ENCODE results near the gene FADS1. TPM values are rescaled to one million over a fixed set of nuclear protein-coding genes. Genes with fewer than 3 reads are reported as not detected.

The FADS1 gene
- total RNA-seq, 1 experiment from 2014 or later = 442 TPM

- no peaks in the 10 kb centered on the region for H3K9me3 ChIP-seq (ENCODE audit: low read depth, low read length, poor library complexity, severe bottlenecking)
- H3K27me3 ChIP-seq (replicated peaks; ENCODE audit: insufficient read depth, low read depth, low read length, poor library complexity) = no peaks in the 10 kb centered on the region
- peaks cover 64% of the 10 kb centered on the region for H3K36me3 ChIP-seq (ENCODE audit: insufficient read depth, low read length, poor library complexity, severe bottlenecking)
- POLR2A ChIA-PET (ENCODE audit: low non-redundant PET) = no interaction called here
- CTCF ChIA-PET = no interaction called here
- TSS peak; percentile 83 for BruUV-seq (replicated peaks)
- H3K4me1 ChIP-seq (ENCODE audit: insufficient read depth, low read length, poor library complexity, severe bottlenecking) = peaks cover 16% of the 10 kb centered on the region
- intact Hi-C loops (cut with micrococcal nuclease; ENCODE audit: unreplicated experiment) = no loop called here
- H3K4me3 ChIP-seq (ENCODE audit: low read depth, low read length, poor library complexity, severe bottlenecking) = peak overlapping the region; percentile 100
- peak; percentile 84 for DNase-seq (ENCODE audit: low spot score)
- TF ChIP-seq EZH2 (IDR thresholded peaks at IDR 0.05; ENCODE audit: borderline replicate concordance, low read depth, low read length, poor library complexity, severe bottlenecking) = no peak
- no peak for TF ChIP-seq CTCF (conservative IDR thresholded peaks at IDR 0.05; ENCODE audit: low read depth, low read length)
- H3K27ac ChIP-seq (ENCODE audit: low read depth, low read length, poor library complexity, severe bottlenecking) = peak overlapping the region; percentile 100
Observed at GRCh38 chr11:61791737-61792309, 25.0 kb downstream of the FADS1 start.

DNA sequence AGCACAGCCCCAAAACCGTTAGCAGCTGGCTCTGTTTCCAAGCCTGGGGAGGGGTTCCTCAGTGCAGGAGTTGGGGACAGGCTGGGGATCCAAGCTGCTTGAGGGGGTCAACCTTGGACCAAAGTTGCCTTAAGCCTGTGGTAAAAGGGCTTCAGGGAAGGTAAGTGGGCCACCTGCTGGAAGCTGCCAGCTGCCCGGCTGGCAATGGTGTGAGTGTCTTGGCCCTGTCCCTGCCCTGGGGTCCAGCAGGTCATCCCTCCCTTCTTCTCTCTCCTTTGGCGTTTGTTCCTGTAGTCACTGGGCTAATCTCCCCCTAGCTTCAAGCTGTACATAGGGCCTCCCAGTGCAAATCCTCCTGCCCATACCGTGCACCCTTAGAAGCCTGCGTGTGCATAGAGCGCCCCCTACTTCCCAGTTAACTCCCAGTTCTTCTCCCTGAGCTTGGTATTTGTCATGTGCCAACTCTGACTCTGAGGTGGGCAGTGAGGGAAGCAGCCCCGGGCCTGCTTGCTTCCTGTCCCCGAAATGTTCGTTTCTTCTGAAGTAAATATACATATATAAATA, 28.8 kb downstream of the FADS1 start:
- H3K4me3 ChIP-seq (ENCODE audit: low read depth, low read length, poor library complexity, severe bottlenecking) = no peak overlapping the region
- no peak for TF ChIP-seq EZH2 (IDR thresholded peaks at IDR 0.05; ENCODE audit: borderline replicate concordance, low read depth, low read length, poor library complexity, severe bottlenecking)
- peak; percentile 80 for TF ChIP-seq CTCF (conservative IDR thresholded peaks at IDR 0.05; ENCODE audit: low read depth, low read length)
- CTCF ChIA-PET = interaction anchor here (0.6 to 1.2 kb wide), 9 partner anchors 10 to 834 kb away, joined by 3 to 16 read pairs (median 6); partner anchors contain the start of genes B3GAT3 and MYRF
- no peaks in the 10 kb centered on the region for H3K9me3 ChIP-seq (ENCODE audit: low read depth, low read length, poor library complexity, severe bottlenecking)
- peak; percentile 83 for DNase-seq (ENCODE audit: low spot score)
- no peak overlapping the region for H3K27ac ChIP-seq (ENCODE audit: low read depth, low read length, poor library complexity, severe bottlenecking)
- no peaks in the 10 kb centered on the region for H3K27me3 ChIP-seq (replicated peaks; ENCODE audit: insufficient read depth, low read depth, low read length, poor library complexity)
- peaks cover 7% of the 10 kb centered on the region for H3K4me1 ChIP-seq (ENCODE audit: insufficient read depth, low read length, poor library complexity, severe bottlenecking)
- POLR2A ChIA-PET (ENCODE audit: low non-redundant PET) = interaction anchor here (0.7 kb wide), 1 partner anchor 19 kb away, joined by 3 read pairs; no protein-coding TSS in a partner anchor
- H3K36me3 ChIP-seq (ENCODE audit: insufficient read depth, low read length, poor library complexity, severe bottlenecking) = peaks cover 63% of the 10 kb centered on the region
- intact Hi-C loops (cut with micrococcal nuclease; ENCODE audit: unreplicated experiment) = loop anchor here (2.0 kb wide), 1 partner anchor 39 kb away; no protein-coding TSS in a partner anchor
- BruUV-seq (replicated peaks) = no TSS peak

DNA sequence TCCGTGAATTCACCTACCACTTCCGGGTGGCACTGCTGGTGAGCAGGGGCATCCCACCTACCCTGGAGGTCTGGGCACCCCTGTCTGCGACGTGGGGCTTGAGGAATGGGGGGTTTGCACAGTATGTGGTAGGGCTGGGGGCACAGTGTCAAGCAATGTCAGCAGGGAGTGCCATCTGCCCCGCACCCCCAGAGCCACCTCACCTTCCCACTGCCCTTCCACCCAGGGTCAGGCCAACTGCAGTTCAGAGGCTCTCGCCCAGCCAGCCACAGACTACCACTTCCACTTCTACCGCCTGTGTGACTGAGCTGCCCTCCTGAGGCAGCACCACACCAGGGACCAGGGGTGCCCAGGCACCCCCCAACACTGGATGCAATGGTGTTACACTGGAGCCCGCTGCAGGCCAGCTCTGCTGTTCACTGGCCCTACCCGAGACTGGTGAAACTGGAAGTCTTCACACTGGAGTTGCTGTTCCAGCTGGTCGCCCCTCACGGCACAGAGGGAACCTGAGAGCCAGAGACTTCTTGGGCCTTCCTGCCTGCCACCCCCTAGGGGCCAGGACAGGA, 30.9 kb downstream of the FADS1 start:
- H3K4me3 ChIP-seq (ENCODE audit: low read depth, low read length, poor library complexity, severe bottlenecking) = no peak overlapping the region
- BruUV-seq (replicated peaks) = no TSS peak
- intact Hi-C loops (cut with micrococcal nuclease; ENCODE audit: unreplicated experiment) = no loop called here
- CTCF ChIA-PET = no interaction called here
- H3K36me3 ChIP-seq (ENCODE audit: insufficient read depth, low read length, poor library complexity, severe bottlenecking) = peaks cover 63% of the 10 kb centered on the region
- no peak overlapping the region for H3K27ac ChIP-seq (ENCODE audit: low read depth, low read length, poor library complexity, severe bottlenecking)
- POLR2A ChIA-PET (ENCODE audit: low non-redundant PET) = no interaction called here
- TF ChIP-seq CTCF (conservative IDR thresholded peaks at IDR 0.05; ENCODE audit: low read depth, low read length) (no peak), EZH2 (IDR thresholded peaks at IDR 0.05; ENCODE audit: borderline replicate concordance, low read depth, low read length, poor library complexity, severe bottlenecking) (no peak)
- no peak for DNase-seq (ENCODE audit: low spot score)
- no peaks in the 10 kb centered on the region for H3K9me3 ChIP-seq (ENCODE audit: low read depth, low read length, poor library complexity, severe bottlenecking)
- no peaks in the 10 kb centered on the region for H3K4me1 ChIP-seq (ENCODE audit: insufficient read depth, low read length, poor library complexity, severe bottlenecking)
- no peaks in the 10 kb centered on the region for H3K27me3 ChIP-seq (replicated peaks; ENCODE audit: insufficient read depth, low read depth, low read length, poor library complexity)

All from A673 (cell line).